Right lobe of liver (tissue), 6 donors: Measurements from ENCODE around the gene A2M. TPM values are rescaled to one million over a fixed set of nuclear protein-coding genes. Genes with fewer than 3 reads are reported as not detected.

Experiments
- ATAC-seq, 4 donors: fragments of 200-7000 bp; cut with Tn5 transposase; one replicate each; pipeline ENCODE4 v1.9.1; 2020; ENCODE audit warnings: mild to moderate bottlenecking in 4 of 4, moderate library complexity in 4 of 4
- DNase-seq, 3 donors: peaks; one replicate each; pipeline ENCODE4 v3.0.0-alpha.2; 2020
- H3K27ac ChIP-seq, 3 donors: fragments of 200-600 bp; one replicate each; pipeline ENCODE4 v1.8.0; 2022
- H3K27me3 ChIP-seq, 2 donors: fragments of 200-600 bp; one replicate each; pipeline ENCODE4 v1.8.0; 2022
- H3K36me3 ChIP-seq, 4 donors: fragments of 200-600 bp; sonication (generic) in 1 of 4; one replicate each; pipeline versions ENCODE4 v1.5.1 to v1.8.0; 2017 to 2022; ENCODE audit warnings: control low read depth in 1 of 4
- H3K4me1 ChIP-seq, 4 donors: fragments of 200-600 bp; sonication (generic) in 1 of 4; one replicate each; pipeline versions ENCODE4 v1.5.1 to v1.8.0; 2017 to 2022; ENCODE audit warnings: control low read depth in 1 of 4
- H3K4me3 ChIP-seq, 3 donors: fragments of 200-600 bp; one replicate each; pipeline ENCODE4 v1.8.0; 2022
- H3K9me3 ChIP-seq, 4 donors: fragments of 200-600 bp; sonication (generic) in 1 of 4; one replicate each; pipeline versions ENCODE4 v1.5.1 to v1.8.0; 2017 to 2022; ENCODE audit warnings: control low read depth in 1 of 4
- POLR2A ChIP-seq: fragments of 450-650 bp; IDR thresholded peaks from one replicate; pipeline ENCODE4 v1.6.1; 2017; ENCODE audit warnings: antibody characterized with exemption, mild to moderate bottlenecking
- WGBS: methylation state at CpG from one replicate; pipeline ENCODE4 v1.1.6; 2018; ENCODE audit warnings: low coverage, low lambda C conversion rate; ENCODE audit not compliant: insufficient coverage; ENCODE audit errors: missing lambda C conversion rate; 5-methylcytosine and 5-hydroxymethylcytosine counted together
- intact Hi-C, 2 donors: fragments of 100-400 bp; cut with DNase I; formaldehyde crosslinking; loops; one replicate each; pipeline versions ENCODE4 v1.11.2 to v1.14.1; 2022
- total RNA-seq, 6 experiments: library from RNA; depleted of rRNA in 2 of 6; stranded (reverse); fragments of >200 nt in 2 of 6; fragmentation: NEBNext Ultra II Directional in 3 of 6; extraction: Animal tissue kit (Norgen Biotek cat#: 25700) in 3 of 6; gene quantifications; one replicate each; pipeline versions ENCODE4 v1.1.0 to v1.2.4, GENCODE V29; 2016 to 2023
- TF ChIP-seq, protein P1 (sequence below), 4 donors: fragments of 200-600 bp in 3 of 4; fragments of 450-650 bp in 1 of 4; IDR thresholded peaks; one replicate each; pipeline versions ENCODE4 v1.5.1 to v1.8.0; 2016 to 2022; ENCODE audit warnings: antibody characterized with exemption in 4 of 4, mild to moderate bottlenecking in 2 of 4
- donor health status: DM: no; HTN: yes; CAD: no.
- donor health status: DM: no; HTN: no; CAD: no.
- donor health status: DM: no; HTN: no; CAD: no.
- donor health status: DM: no; HTN: yes; CAD: no.
- donor health status: DM: no; HTN: yes; CAD: no.

A2M gene
- total RNA-seq, 6 experiments from 2014 or later, result 978 to 3,352 (median 2,507) TPM

DNA sequence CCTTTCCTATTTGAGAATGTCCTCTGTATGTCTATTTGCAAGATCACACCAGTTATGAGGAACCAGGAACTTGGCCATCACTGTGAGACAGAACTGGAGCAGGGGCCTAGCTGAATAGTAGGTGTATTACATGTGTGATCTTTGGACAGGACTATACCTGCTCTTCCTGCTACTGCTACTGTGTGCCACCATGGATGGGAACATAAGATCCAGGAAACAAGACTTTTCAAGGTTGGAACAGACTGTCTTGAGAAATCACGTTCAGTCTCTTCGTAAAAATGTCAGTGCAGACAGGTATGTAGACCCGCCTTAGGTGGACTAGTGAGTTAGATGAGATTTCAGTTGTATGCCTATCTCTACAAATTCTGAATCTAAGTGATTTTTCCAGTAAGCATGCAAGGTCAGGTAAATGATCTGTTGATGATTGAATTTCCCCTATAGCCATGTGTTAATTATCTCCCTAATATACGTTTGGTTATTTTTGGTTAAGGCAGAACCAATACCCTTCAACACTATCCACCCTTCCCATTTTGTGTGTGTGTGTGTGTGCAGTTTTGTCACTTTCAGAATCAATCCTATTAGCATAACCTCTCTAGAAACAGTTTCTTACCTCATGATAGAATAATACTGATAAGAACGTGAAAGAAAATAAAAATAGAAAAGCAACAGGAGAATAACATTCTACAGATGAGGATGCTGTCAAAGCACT lies 7.1 kb downstream of the A2M start:
- ATAC-seq, result peak in 3 of 4 donors; percentile 22 to 42 (median 37)
- TF ChIP-seq, protein P1, sequence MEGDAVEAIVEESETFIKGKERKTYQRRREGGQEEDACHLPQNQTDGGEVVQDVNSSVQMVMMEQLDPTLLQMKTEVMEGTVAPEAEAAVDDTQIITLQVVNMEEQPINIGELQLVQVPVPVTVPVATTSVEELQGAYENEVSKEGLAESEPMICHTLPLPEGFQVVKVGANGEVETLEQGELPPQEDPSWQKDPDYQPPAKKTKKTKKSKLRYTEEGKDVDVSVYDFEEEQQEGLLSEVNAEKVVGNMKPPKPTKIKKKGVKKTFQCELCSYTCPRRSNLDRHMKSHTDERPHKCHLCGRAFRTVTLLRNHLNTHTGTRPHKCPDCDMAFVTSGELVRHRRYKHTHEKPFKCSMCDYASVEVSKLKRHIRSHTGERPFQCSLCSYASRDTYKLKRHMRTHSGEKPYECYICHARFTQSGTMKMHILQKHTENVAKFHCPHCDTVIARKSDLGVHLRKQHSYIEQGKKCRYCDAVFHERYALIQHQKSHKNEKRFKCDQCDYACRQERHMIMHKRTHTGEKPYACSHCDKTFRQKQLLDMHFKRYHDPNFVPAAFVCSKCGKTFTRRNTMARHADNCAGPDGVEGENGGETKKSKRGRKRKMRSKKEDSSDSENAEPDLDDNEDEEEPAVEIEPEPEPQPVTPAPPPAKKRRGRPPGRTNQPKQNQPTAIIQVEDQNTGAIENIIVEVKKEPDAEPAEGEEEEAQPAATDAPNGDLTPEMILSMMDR (IDR thresholded peaks at IDR 0.05), result no peak
- TF ChIP-seq POLR2A, result peak; percentile 48
- H3K4me1 ChIP-seq, result peaks cover 0 to 15% (median 7%) of the 10 kb centered on the region in 4 donors
- no peak overlapping the region for H3K4me3 ChIP-seq
- 61% methylated on average over 5 of the region's 5 CpGs for WGBS
- H3K9me3 ChIP-seq, result no peaks in the 10 kb centered on the region
- H3K27ac ChIP-seq, result no peak overlapping the region
- intact Hi-C loops, result loop anchor here in 1 of 2 donors (10.0 kb wide), 1 partner anchor 46 kb away; no protein-coding TSS in a partner anchor
- DNase-seq, result no peak
- no peaks in the 10 kb centered on the region for H3K27me3 ChIP-seq
- peaks cover 11 to 99% (median 57%) of the 10 kb centered on the region in 4 donors for H3K36me3 ChIP-seq

DNA sequence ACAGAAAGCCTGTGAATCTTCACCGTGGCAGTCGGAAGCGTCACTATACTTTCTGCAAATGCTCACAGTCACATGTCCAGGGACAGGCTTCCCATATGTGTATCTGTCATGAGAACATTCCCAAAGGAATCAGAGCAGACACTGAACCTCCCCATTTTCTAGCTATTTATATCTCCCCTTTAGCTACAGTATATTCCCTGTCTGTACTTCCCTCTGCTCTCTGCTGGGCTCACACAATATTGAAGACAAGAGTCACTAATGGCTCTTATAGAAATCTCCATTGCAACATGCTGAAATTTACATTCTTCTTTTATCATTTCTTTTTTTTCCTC lies 8.2 kb downstream of the A2M start:
- intact Hi-C loops, result loop anchor here in 1 of 2 donors (10.0 kb wide), 1 partner anchor 47 kb away; no protein-coding TSS in a partner anchor
- 95% methylated on average over 3 of the region's 3 CpGs for WGBS
- peaks cover 17 to 99% (median 61%) of the 10 kb centered on the region in 4 donors for H3K36me3 ChIP-seq
- no peak overlapping the region for H3K4me3 ChIP-seq
- DNase-seq (no peak), ATAC-seq (peak in 2 of 4 donors; percentile 6 to 8)
- no peak overlapping the region for H3K27ac ChIP-seq
- H3K27me3 ChIP-seq, result no peaks in the 10 kb centered on the region
- TF ChIP-seq POLR2A, result peak; percentile 26
- TF ChIP-seq, protein P1 (IDR thresholded peaks at IDR 0.05), result no peak
- peaks cover 0 to 5% (median 2%) of the 10 kb centered on the region in 4 donors for H3K4me1 ChIP-seq
- H3K9me3 ChIP-seq, result no peaks in the 10 kb centered on the region

DNA sequence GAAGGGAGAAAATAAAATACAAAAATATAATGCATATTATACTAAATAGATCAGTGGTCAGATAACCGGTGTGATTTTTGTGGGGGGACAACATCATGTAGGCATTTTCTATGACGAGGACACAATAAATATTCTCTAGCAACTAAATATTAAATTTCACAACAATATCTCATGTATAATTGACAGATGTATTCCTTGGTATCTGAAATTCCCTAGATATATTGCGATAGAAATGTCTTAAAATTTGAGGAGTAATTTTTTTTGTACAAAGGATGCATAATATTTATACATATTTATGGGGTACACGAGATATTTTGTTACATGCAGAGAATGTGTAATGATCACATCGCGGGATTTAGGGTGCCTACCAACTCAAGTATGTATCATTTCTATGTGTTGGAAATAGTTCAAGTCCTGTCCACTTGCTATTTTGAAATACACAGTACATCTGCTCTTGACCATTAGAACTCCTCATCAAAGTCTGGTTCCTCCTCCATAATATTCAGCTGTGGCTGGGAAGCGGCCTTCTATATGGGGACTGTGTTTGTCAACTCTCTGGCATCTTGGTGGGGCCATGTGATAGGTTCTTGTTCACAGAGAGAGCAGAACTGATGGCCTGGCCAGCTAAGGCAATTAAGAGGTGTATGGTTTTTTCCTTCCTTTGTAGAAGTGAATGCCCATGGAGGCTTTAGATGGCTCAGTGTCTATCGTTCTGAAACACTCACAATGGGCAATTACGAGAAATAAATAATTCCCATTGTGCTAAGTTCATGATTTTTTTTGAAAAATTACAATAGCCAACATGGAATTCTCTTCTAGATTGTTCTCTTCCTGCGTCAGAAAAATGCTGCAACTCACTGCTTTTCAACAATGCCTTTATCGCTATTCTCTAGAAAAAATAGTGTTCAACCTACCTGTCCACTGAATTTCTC lies 8.8 kb downstream of the A2M start:
- H3K27me3 ChIP-seq, result no peaks in the 10 kb centered on the region
- WGBS, result 88% methylated on average over 11 of the region's 11 CpGs

GRCh38 chr12:9106067-9106466 lies 9.7 kb downstream of the A2M start:
- H3K4me3 ChIP-seq, result no peak overlapping the region
- no peaks in the 10 kb centered on the region for H3K27me3 ChIP-seq
- TF ChIP-seq, protein P1 (IDR thresholded peaks at IDR 0.05), result no peak
- no peak for TF ChIP-seq POLR2A
- peaks cover 17 to 99% (median 61%) of the 10 kb centered on the region in 4 donors for H3K36me3 ChIP-seq
- no peaks in the 10 kb centered on the region for H3K4me1 ChIP-seq
- H3K27ac ChIP-seq, result no peak overlapping the region
- intact Hi-C loops, result loop anchor here in 1 of 2 donors (10.0 kb wide), 1 partner anchor 49 kb away; no protein-coding TSS in a partner anchor
- H3K9me3 ChIP-seq, result no peaks in the 10 kb centered on the region
- DNase-seq (no peak), ATAC-seq (no peak)
- 75% methylated on average over 1 of the region's 1 CpG for WGBS

More for the DNA sequence above, 8.8 kb downstream of the A2M start:
- Histone ChIP-seq H3K4me1 (peaks cover 0 to 4% (median 0%) of the 10 kb centered on the region in 4 donors), H3K4me3 (no peak overlapping the region), H3K27ac (no peak overlapping the region), H3K9me3 (no peaks in the 10 kb centered on the region), H3K36me3 (peaks cover 17 to 99% (median 62%) of the 10 kb centered on the region in 4 donors)
- DNase-seq (no peak), ATAC-seq (peak in 1 of 4 donors; percentile 6)
- intact Hi-C loops, result loop anchor here in 1 of 2 donors (10.0 kb wide), 1 partner anchor 48 kb away; no protein-coding TSS in a partner anchor
- TF ChIP-seq, protein P1 (IDR thresholded peaks at IDR 0.05), result no peak
- TF ChIP-seq POLR2A, result peak; percentile 57
